HFFc6 (cell line): ENCODE results near the gene PLXNB2. TPM values are rescaled to one million over a fixed set of nuclear protein-coding genes. Genes with fewer than 3 reads are reported as not detected.

Source experiments
- DNase-seq: peaks from one replicate; pipeline ENCODE4 v3.0.0-alpha.2; 2018
- H3K27ac Mint-ChIP-seq: 2 replicates; pipeline ENCODE4 v1.8.0; 2020; ENCODE audit warnings: mild to moderate bottlenecking, mixed read lengths
- H3K27me3 Mint-ChIP-seq: 2 replicates; pipeline ENCODE4 v1.8.0; 2021; ENCODE audit warnings: mild to moderate bottlenecking, moderate library complexity, mixed read lengths; ENCODE audit not compliant: insufficient read depth
- H3K36me3 Mint-ChIP-seq: 2 replicates; pipeline ENCODE4 v1.8.0; 2021; ENCODE audit warnings: low read depth, mixed read lengths
- H3K4me1 Mint-ChIP-seq: 2 replicates; pipeline ENCODE4 v1.8.0; 2020; ENCODE audit warnings: low read depth, mixed read lengths
- H3K4me3 Mint-ChIP-seq: 2 replicates; pipeline ENCODE4 v1.8.0; 2020; ENCODE audit warnings: mild to moderate bottlenecking, moderate library complexity, mixed read lengths
- H3K9me3 Mint-ChIP-seq: 2 replicates; pipeline ENCODE4 v1.8.0; 2020; ENCODE audit warnings: mild to moderate bottlenecking, mixed read lengths
- CTCF ChIP-seq: fragments of 200-600 bp; sonication (generic); IDR thresholded peaks from 2 replicates; pipeline ENCODE4 v1.5.0; 2021; ENCODE audit warnings: antibody characterized with exemption, mild to moderate bottlenecking
- total RNA-seq, 6 experiments: library from RNA; stranded (reverse); fragmentation: NEBNext Ultra II Directional; extraction: Animal tissue kit (Norgen Biotek cat#: 25700); gene quantifications; 2 replicates in 1 of 6; 3 replicates in 5 of 6; pipeline ENCODE4 v1.2.3, GENCODE V29; 2021

The PLXNB2 gene
- total RNA-seq, 6 experiments from 2014 or later = 280 to 370 (median 291) TPM

DNA sequence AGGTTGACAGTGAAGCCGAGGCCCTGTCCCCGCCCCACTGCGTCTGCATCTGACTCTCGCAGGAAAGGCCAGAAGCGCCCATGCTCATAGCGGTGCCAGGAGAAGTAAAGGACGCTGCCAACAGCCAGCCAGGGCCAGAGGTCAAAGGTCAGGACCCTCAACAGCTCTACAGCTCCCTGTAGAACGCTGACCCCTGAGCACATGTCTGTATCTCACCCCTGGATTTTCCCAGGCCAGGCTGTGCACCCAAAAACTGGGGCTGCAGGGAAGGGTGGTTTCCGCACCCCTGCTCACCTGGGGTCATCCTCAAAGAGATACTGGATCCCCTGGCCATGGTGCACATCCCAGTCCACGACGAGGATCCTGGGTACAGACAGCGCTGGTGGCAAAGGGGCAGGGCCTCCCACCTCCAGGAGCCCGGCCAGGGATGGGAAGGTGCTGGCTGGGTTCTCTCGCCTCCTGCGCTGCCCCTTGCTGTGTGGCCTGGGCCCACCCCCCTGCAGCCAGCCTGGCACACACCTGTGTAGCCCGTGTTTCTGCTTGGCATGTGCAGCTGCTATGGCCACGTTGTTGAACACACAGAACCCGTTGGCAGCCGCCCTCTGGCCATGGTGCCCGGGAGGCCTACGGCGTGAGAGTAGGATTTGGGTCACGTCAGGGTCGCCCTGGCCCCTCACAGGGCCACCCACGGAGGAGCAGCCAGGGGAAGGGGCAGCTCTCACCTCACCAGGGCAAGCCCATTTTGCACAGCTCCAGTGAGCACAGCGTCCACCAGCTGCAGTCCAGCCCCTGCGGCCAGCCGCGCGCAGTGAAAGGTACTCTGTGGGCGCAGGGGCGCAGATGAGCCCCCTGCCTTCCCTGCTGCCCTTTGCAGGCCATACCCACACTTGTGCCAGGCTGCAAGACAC, 57.9 kb downstream of the PLXNB2 start:
- H3K27me3 Mint-ChIP-seq = peaks cover 8% of the 10 kb centered on the region
- H3K36me3 Mint-ChIP-seq = peaks cover 5% of the 10 kb centered on the region; the same call in 1 of the 2 replicates
- no peak for DNase-seq
- H3K27ac Mint-ChIP-seq = no peak overlapping the region; the same call in 1 of the 2 replicates
- no peaks in the 10 kb centered on the region; the same call in 1 of the 2 replicates for H3K9me3 Mint-ChIP-seq
- peaks cover 17% of the 10 kb centered on the region; the same call in 1 of the 2 replicates for H3K4me1 Mint-ChIP-seq
- no peak for TF ChIP-seq CTCF
- peak overlapping the region; percentile 86 for H3K4me3 Mint-ChIP-seq

GRCh38 chr22:50248196-50249081, 59.0 kb downstream of the PLXNB2 start:
- Mint-ChIP-seq H3K4me1 (peaks cover 23% of the 10 kb centered on the region; the same call in 1 of the 2 replicates), H3K36me3 (peaks cover 10% of the 10 kb centered on the region; the same call in 1 of the 2 replicates), H3K4me3 (no peak overlapping the region), H3K9me3 (no peaks in the 10 kb centered on the region; the same call in 1 of the 2 replicates), H3K27ac (peak overlapping the region; percentile 85), H3K27me3 (peaks cover 8% of the 10 kb centered on the region)
- TF ChIP-seq CTCF = no peak
- DNase-seq = no peak

- Mint-ChIP-seq H3K4me3 (peak overlapping the region; percentile 30; the same call in 1 of the 2 replicates), H3K36me3 (peaks cover 13% of the 10 kb centered on the region), H3K27ac (peak overlapping the region; percentile 85), H3K4me1 (peaks cover 28% of the 10 kb centered on the region), H3K9me3 (no peaks in the 10 kb centered on the region; the same call in 1 of the 2 replicates), H3K27me3 (peaks cover 11% of the 10 kb centered on the region)
- DNase-seq = peak; percentile 60
- TF ChIP-seq CTCF = no peak
These were observed 59.7 kb downstream of the PLXNB2 start for GRCh38 chr22:50247748-50248147.

GRCh38 chr22:50246242-50247175, 60.9 kb downstream of the PLXNB2 start:
- peak overlapping the region; percentile 85 for H3K27ac Mint-ChIP-seq
- H3K4me1 Mint-ChIP-seq = peaks cover 39% of the 10 kb centered on the region
- peaks cover 18% of the 10 kb centered on the region for H3K36me3 Mint-ChIP-seq

More at GRCh38 chr22:50246242-50247175, 60.9 kb downstream of the PLXNB2 start:
- peak; percentile 50 for TF ChIP-seq CTCF
- Mint-ChIP-seq H3K4me3 (peak overlapping the region; percentile 89; the same call in 1 of the 2 replicates), H3K27me3 (peaks cover 11% of the 10 kb centered on the region), H3K9me3 (no peaks in the 10 kb centered on the region; the same call in 1 of the 2 replicates)
- DNase-seq = no peak
